ENCODE data around the gene PIGQ.
A peak's percentile ranks its signal among the peaks of the same experiment; 100 is the strongest.
"Not testable (repeated sequence)": the region's sequence is repeated elsewhere in the genome, so short reads cannot be mapped to it uniquely, and the experiment has no call there.

PIGQ gene

GRCh38 chr16:586047-586644 is 16.4 kb downstream of the PIGQ start:
- DNase-seq (ENCODE audit: low read depth, low spot score) = no peak

- DNase-seq (ENCODE audit: low read depth, low spot score) = no peak
These were observed 17.1 kb downstream of the PIGQ start for GRCh38 chr16:586645-587590.

GRCh38 chr16:588639-588888 is 18.8 kb downstream of the PIGQ start:
- no peak for DNase-seq (ENCODE audit: low read depth, low spot score)

GRCh38 chr16:588889-589657 is 19.3 kb downstream of the PIGQ start:
- DNase-seq (ENCODE audit: low read depth, low spot score) = peak; percentile 91

- peak; percentile 98 for DNase-seq (ENCODE audit: low read depth, low spot score)
These were observed 20.0 kb downstream of the PIGQ start, which contains the start of gene RAB40C for GRCh38 chr16:589658-590187. RAB40C (plus strand) TSS chr16:590066; CDS start chr16:590292, 226 bp downstream.

- no peak for DNase-seq (ENCODE audit: low read depth, low spot score)
These were observed 20.5 kb downstream of the PIGQ start for GRCh38 chr16:590188-590814.

GRCh38 chr16:590815-591200 is 21.0 kb downstream of the PIGQ start:
- DNase-seq (ENCODE audit: low read depth, low spot score) = no peak

- DNase-seq (ENCODE audit: low read depth, low spot score) = no peak
These were observed 21.5 kb downstream of the PIGQ start for GRCh38 chr16:591231-591630.

GRCh38 chr16:591892-592517 is 22.2 kb downstream of the PIGQ start:
- no peak for DNase-seq (ENCODE audit: low read depth, low spot score)

GRCh38 chr16:592518-593306 is 22.9 kb downstream of the PIGQ start:
- DNase-seq (ENCODE audit: low read depth, low spot score) = no peak

- no peak for DNase-seq (ENCODE audit: low read depth, low spot score)
These were observed 23.6 kb downstream of the PIGQ start for GRCh38 chr16:593406-593805.

GRCh38 chr16:593807-594206 is 24.0 kb downstream of the PIGQ start:
- DNase-seq (ENCODE audit: low read depth, low spot score) = no peak

GRCh38 chr16:595094-595528 is 25.3 kb downstream of the PIGQ start:
- no peak for DNase-seq (ENCODE audit: low read depth, low spot score)

GRCh38 chr16:595942-596735 is 26.4 kb downstream of the PIGQ start:
- no peak for DNase-seq (ENCODE audit: low read depth, low spot score)

- no peak for DNase-seq (ENCODE audit: low read depth, low spot score)
These were observed 26.9 kb downstream of the PIGQ start for GRCh38 chr16:596736-597060.

GRCh38 chr16:597655-598054 is 27.9 kb downstream of the PIGQ start:
- DNase-seq (ENCODE audit: low read depth, low spot score) = not testable (repeated sequence)

GRCh38 chr16:598823-599739 is 29.3 kb downstream of the PIGQ start:
- DNase-seq (ENCODE audit: low read depth, low spot score) = no peak

- no peak for DNase-seq (ENCODE audit: low read depth, low spot score)
These were observed 31.0 kb downstream of the PIGQ start for GRCh38 chr16:600781-601180.

GRCh38 chr16:603933-604332 is 34.2 kb downstream of the PIGQ start:
- DNase-seq (ENCODE audit: low read depth, low spot score) = no peak
